Suprapubic skin (tissue), 3 donors: Measurements from ENCODE around the gene ENTPD7.

Source experiments
- POLR2A ChIP-seq, 2 donors: fragments of 450-650 bp; IDR thresholded peaks; one replicate each; pipeline ENCODE4 v1.6.1; 2017; ENCODE audit warnings: antibody characterized with exemption in 2 of 2, mild to moderate bottlenecking in 2 of 2, moderate library complexity in 2 of 2
- TF ChIP-seq, protein P1 (sequence below), 2 donors: fragments of 200-600 bp in 1 of 2; fragments of 450-650 bp in 1 of 2; sonication (generic) in 1 of 2; IDR thresholded peaks; one replicate each; pipeline ENCODE4 v1.5.1; 2016 to 2019; ENCODE audit warnings: antibody characterized with exemption in 2 of 2, mild to moderate bottlenecking in 1 of 2, moderate library complexity in 1 of 2

DNA sequence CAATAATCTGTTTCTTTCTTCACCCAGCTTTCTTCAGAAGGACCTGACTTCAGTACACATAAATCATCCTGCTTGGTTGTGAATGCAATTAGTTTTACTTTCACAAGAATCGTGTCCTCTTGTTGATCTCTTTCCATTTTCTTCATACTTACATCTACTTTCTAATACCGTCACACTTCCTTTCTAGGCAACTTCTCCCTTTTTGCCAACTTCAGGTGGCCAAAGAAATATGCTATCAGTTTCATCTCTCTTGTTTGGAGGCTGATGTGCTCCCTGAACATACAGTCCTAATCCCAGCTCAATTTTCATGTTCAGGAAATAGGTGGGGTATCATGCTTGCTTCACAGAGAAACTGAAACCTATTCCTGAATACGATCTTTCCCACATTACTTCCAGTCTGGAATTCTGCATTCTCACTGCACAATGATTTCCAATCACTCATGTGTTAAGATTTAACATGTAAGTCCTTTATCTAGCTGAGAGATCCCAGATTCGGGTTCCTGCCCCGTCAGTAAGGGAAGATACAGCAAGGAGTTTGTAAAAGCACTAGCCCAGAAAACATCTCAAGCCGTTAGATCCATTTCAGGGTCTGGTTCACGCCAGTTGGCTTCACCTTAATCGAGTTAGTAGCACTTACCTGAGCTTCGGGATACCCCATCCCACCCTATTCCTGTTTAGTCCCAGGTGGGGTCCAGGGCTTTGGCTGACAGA, 40.1 kb upstream of the ENTPD7 start:
- TF ChIP-seq, protein P1, sequence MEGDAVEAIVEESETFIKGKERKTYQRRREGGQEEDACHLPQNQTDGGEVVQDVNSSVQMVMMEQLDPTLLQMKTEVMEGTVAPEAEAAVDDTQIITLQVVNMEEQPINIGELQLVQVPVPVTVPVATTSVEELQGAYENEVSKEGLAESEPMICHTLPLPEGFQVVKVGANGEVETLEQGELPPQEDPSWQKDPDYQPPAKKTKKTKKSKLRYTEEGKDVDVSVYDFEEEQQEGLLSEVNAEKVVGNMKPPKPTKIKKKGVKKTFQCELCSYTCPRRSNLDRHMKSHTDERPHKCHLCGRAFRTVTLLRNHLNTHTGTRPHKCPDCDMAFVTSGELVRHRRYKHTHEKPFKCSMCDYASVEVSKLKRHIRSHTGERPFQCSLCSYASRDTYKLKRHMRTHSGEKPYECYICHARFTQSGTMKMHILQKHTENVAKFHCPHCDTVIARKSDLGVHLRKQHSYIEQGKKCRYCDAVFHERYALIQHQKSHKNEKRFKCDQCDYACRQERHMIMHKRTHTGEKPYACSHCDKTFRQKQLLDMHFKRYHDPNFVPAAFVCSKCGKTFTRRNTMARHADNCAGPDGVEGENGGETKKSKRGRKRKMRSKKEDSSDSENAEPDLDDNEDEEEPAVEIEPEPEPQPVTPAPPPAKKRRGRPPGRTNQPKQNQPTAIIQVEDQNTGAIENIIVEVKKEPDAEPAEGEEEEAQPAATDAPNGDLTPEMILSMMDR (IDR thresholded peaks at IDR 0.05) = no peak
- TF ChIP-seq POLR2A (IDR thresholded peaks at IDR 0.05) = no peak
